HG02852 (cell line): ENCODE results near the gene UCKL1.
"Not testable (repeated sequence)": the region's sequence is repeated elsewhere in the genome, so short reads cannot be mapped to it uniquely, and the experiment has no call there.

Source experiments
- ATAC-seq: cut with Tn5 transposase; IDR thresholded peaks from one replicate; pipeline ENCODE4 v1.9.1; 2021; ENCODE audit warnings: mild to moderate bottlenecking, moderate library complexity; ENCODE audit not compliant: unreplicated experiment

The UCKL1 gene

DNA sequence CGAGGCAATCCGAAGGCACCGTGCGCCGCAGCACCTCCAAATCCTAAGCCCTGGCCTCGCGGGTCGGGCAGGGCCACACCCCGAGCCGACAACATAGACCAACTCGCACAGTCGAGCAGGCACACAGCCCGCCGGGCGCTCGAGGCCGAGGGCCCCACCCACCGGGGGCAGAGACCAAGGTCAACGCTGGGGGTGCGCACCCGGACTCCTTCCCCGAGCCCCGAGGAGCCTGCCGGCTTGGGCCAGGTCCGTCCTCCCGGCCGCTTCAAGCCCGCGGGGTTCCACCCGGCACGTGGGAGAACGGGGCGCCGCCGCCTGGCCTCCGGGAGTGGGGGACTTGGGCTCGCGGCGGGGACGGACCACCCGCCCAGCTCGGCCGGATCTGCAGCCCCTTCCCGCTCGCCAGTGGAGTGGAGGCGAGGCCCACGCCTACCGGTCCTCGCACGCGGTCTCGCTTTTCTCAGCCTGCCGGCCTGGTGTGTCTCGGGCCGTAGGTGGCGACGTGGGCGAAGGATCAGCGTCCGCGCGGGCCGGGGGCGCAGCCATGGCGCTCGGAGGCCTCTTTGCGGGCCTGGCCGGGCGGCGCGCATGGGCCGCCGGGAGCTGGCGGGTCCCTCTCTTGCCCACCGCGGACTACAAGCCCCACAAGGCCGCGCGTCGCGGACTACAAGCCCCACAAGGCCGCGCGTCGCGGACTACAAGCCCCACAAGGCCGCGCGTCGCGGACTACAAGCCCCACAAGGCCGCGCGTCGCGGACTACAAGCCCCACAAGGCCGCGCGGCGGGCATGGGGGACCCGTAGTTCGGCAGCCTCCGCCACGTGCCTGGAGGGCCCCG, at the start of gene UCKL1:
TSS of gene UCKL1 (minus strand) at position 590 of the 837 bp plus-strand sequence. CDS start at position 546, 44 bp downstream.
- peak; percentile 74 for ATAC-seq

- no peak for ATAC-seq
Observed at GRCh38 chr20:64005394-64005793, 49.2 kb upstream of the UCKL1 start.

DNA sequence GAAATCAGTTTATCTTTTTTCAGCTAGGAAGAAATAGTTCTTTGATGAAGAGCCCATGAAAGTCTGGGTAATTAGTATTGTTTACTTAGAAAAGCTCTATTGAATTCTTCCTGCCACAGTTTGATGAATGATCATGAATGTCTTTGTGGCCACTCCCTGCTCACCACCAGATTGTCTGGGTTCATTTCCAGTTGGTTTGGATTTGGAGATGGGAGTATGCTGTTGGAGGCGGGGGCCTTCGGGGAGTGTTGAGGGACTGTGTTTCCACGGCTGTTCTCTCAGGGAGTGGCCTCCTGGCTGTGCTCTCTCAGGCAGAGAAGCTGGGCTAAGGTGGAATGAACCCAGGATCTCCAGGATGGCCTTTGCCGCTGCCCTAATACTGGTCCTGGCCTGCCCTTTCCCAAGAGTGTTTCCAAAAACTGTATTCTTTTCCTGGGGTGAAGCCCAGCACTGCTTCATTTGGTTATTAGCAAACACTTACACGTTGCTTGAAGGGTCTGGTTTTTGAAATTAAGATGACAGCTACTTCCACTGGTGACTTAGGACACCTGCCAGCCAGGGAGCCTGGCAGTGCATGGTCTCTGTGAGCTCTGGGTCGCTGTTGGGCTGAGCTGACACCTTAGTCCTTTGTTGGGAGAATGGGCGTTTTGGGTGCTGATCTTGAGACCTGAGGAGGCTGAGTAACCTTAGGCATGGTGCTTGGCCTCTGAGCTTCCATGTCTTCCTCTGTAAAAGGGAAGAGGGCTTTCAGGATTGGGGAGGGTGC, 47.9 kb upstream of the UCKL1 start:
- ATAC-seq: no peak

DNA sequence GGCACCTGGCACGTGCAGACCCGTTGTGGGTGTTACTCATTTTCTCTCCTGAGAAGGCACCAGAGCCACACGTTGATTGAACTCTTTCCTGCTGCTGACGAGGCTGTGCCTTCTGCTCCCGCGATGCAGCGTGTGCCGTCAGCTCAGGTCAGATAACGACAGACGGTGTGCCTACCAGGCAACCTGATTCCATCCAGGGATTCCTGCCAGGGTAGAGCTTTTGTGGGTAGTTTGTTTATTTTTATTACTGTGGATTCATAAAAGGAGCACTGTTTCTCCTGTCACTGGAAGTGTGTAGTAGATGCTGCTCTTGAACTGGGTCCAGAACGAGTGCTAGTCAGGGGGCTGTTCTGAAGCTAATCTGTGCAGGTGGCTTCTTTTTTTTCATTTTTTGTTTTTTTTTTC, 45.4 kb upstream of the UCKL1 start:
- no peak for ATAC-seq

DNA sequence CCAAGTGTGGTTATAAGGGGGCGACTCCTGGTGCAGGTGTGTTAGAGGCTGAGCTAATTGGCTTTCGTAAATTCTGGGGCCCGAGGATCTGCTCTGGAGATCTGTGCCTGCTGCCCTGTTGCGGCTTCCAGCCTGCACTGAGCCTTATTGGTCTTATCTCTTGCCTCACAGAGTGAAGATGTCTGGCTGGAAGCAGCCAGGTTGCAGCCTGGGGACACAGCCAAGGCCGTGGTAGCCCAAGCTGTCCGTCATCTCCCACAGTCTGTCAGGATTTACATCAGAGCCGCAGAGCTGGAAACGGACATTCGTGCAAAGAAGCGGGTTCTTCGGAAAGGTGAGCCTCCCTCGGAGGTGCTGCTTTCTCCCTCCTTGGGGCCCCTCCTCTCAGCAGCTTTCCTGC, 44.7 kb upstream of the UCKL1 start:
- no peak for ATAC-seq

DNA sequence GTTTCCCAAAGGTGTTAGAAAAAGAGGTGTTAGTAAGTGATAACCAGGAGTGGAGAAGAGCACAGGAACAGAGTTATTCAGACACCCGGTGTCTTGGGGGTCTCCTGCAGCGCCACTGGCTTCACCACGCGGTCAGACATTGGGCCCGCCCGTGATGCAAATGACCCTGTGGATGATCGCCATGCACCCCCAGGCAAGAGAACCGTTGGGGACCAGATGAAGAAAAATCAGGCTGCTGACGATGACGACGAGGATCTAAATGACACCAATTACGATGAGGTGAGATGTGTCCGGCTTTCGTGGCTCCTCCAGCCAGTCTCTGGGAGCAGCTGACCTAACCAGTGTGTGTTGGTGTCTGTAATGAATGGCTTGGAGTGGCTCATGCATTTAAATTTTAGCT, 26.7 kb upstream of the UCKL1 start:
- ATAC-seq: no peak

GRCh38 chr20:63980806-63981728, 24.9 kb upstream of the UCKL1 start, which contains the start of gene PRPF6:
Gene PRPF6, plus strand, starts transcription at chr20:63981132. Its CDS starts 114 bp downstream, at chr20:63981246.
- ATAC-seq: peak; percentile 57

GRCh38 chr20:63980317-63980805, 24.1 kb upstream of the UCKL1 start:
- no peak for ATAC-seq

GRCh38 chr20:63979557-63980316, 23.5 kb upstream of the UCKL1 start, which contains the start of gene SAMD10:
Gene SAMD10, minus strand, starts transcription at chr20:63979642. Its CDS starts 175 bp downstream, at chr20:63979467.
- no peak for ATAC-seq

DNA sequence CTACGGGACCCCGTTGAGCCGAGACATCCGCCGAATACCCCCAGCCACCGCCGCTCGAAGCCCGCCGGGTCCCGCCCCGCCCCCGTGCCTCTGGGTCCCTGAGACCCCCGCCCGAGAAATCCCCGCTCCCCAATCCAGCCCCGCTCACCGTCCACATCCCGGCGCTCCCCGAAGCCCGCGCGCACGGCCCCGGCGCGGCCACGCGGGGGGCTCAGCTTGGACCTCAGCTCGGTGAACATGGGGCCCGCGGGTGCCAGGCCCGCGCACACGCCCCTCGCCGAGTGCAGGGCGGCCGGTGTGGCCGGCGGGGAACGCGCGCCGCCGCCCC, 23.0 kb upstream of the UCKL1 start:
- no peak for ATAC-seq

DNA sequence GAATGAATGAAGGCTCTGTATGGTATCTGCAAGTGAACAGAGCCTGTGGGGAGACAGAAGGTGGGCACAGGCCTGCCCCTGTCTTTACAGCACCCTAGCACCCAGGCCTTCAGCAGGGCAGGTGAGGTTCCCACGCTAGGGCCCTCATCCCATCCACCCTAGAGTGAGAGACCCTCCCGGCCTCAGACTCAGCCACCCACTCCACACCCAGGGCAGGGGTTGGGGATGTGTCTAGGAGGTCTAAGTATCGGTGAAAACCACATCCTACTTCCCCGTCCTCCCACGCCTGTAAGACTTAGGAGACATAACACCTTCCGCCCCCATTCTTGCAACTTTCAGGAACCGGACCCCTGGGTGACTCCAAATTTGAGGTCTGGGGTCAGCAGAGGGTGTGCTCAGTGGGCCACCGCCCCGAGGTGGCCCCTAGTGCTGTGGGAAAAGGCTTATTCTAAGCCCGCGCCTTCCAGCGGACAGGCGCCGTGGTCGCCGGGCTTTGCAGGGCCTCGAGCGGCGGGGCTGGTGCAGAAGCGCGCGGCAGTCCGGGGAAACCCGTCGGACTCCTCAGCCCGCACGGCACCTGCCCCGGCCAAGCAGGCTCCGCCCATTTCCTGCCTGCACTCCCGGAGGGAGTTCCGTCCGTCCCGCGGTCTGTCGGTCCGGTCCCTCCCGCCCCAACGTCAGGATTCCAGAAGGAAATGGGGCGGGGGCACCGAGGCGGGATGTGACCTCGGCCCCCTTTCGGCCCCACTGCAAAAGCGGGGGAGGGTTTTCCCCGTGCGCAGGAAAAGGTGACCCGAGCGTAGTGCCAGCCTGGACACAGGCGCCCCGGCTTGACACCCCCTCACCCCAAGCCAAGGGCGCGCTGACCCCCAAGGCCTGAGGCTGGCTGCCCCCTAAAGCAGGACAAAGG, 22.4 kb upstream of the UCKL1 start:
- peak; percentile 39 for ATAC-seq

DNA sequence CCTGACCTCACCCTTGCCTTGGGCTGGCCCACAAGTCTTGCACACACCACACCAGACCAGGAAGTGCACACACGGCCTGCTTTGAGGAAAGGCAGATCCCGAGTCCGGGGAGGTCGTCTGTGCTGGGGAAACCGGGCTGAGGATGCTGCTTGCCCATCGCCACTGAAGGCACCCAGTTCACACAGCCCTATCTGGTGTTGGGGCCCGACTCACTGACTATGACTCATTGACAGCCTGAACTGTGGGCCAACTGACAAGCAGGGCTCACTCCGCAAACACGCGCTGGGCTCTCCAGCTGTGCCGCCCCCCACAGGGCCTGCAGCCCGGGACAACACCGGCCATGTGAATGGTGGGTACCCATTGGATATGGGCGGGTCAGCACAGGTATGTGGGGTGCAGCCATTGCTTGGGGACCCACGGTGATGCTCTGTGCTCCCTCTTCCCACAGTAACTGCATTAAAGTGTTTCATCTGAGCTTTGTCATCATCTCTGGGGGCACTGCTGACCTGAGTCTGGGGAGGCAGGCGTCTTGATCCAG, 21.6 kb upstream of the UCKL1 start:
- ATAC-seq: no peak

- ATAC-seq: no peak
Observed at GRCh38 chr20:63976980-63977738, 20.9 kb upstream of the UCKL1 start.

- ATAC-seq: not testable (repeated sequence)
Observed at GRCh38 chr20:63976511-63976910, 20.3 kb upstream of the UCKL1 start.

DNA sequence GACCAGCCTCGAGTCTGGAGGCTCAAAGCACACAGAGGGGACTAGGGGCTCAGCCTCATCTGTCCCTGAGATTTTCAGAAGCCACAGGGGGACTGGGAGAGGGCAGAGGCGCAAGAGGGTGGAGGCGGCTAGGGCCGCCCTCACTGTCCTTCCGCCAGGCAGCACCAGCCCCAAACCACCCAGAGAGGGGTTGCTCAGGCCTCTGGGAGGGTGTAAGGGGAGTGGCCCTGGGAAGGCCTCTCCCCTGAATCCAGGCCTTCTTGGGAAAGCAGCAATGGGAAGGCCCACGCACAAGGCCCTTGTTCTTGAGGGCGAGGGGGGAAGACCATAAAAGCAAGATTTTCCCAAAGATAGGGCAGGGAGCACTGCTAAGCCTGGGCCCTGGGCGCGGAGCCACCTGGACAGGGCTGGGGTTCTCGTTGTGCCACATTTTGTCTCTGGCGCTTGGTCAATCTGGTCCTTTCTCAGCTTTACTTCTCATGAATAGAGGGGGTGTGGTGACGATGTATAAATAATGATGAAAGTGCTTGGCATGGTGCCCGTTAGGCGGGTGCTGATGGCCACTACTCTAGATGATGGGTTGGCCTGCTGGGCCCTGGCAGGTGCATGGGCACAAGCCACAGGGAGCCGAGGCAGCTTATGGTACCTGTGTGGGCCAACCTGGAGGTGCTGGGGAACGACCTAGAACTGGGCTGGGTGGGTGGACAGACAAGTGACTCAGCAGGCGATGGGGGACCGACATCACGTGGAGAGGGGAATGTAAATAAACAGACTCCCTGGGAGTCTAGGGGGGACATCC, 18.4 kb upstream of the UCKL1 start:
- ATAC-seq: no peak

GRCh38 chr20:63973636-63974401, 17.6 kb upstream of the UCKL1 start:
- no peak for ATAC-seq

GRCh38 chr20:63973160-63973479, 16.9 kb upstream of the UCKL1 start:
- no peak for ATAC-seq
